Measurements from ENCODE around the gene EPHB1. TPM values are rescaled to one million over a fixed set of nuclear protein-coding genes. Genes with fewer than 3 reads are reported as not detected.
"Not testable (repeated sequence)": the region's sequence is repeated elsewhere in the genome, so short reads cannot be mapped to it uniquely, and the experiment has no call there.

Gene EPHB1
- total RNA-seq, 1 donor from 2014 or later, result 1.8 TPM

GRCh38 chr3:134970895-134971294, 175.8 kb downstream of the EPHB1 start:
- Mint-ChIP-seq H3K4me1 (ENCODE audit: low read depth) (peaks cover 10% of the 10 kb centered on the region), H3K36me3 (ENCODE audit: insufficient read depth) (no peaks in the 10 kb centered on the region), H3K27me3 (peaks cover 19% of the 10 kb centered on the region), H3K27ac (no peak overlapping the region), H3K9me3 (ENCODE audit: low read depth) (no peaks in the 10 kb centered on the region), H3K4me3 (ENCODE audit: low read depth) (no peak overlapping the region)
- DNase-seq (ENCODE audit: low spot score, unreplicated experiment), result no peak
- TF ChIP-seq, protein P1, sequence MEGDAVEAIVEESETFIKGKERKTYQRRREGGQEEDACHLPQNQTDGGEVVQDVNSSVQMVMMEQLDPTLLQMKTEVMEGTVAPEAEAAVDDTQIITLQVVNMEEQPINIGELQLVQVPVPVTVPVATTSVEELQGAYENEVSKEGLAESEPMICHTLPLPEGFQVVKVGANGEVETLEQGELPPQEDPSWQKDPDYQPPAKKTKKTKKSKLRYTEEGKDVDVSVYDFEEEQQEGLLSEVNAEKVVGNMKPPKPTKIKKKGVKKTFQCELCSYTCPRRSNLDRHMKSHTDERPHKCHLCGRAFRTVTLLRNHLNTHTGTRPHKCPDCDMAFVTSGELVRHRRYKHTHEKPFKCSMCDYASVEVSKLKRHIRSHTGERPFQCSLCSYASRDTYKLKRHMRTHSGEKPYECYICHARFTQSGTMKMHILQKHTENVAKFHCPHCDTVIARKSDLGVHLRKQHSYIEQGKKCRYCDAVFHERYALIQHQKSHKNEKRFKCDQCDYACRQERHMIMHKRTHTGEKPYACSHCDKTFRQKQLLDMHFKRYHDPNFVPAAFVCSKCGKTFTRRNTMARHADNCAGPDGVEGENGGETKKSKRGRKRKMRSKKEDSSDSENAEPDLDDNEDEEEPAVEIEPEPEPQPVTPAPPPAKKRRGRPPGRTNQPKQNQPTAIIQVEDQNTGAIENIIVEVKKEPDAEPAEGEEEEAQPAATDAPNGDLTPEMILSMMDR (IDR thresholded peaks at IDR 0.05; ENCODE audit: unreplicated experiment), result no peak

DNA sequence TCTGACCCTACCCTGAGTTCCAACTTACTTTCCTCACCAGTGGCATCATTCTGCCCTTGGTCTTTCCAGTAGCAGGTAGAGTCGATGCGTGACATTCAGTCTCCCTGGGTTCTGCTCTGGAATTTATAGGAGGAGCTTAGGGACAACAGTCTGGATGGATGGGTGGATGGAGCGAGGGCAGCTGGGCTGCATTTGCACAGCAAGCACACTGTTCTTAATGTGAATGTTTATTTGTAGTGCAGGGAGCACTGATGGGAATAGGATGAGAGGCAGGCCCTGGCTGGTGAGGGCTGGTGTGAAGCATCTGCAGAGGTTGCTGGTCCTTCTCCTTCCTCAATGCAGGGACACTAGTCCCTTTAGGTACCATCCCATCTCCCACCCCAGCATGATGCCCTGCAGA, 176.2 kb downstream of the EPHB1 start:
- Mint-ChIP-seq H3K9me3 (ENCODE audit: low read depth) (no peaks in the 10 kb centered on the region), H3K4me1 (ENCODE audit: low read depth) (peaks cover 7% of the 10 kb centered on the region), H3K36me3 (ENCODE audit: insufficient read depth) (no peaks in the 10 kb centered on the region), H3K27ac (no peak overlapping the region), H3K27me3 (peaks cover 19% of the 10 kb centered on the region), H3K4me3 (ENCODE audit: low read depth) (no peak overlapping the region)
- TF ChIP-seq, protein P1 (IDR thresholded peaks at IDR 0.05; ENCODE audit: unreplicated experiment), result no peak
- DNase-seq (ENCODE audit: low spot score, unreplicated experiment), result no peak

DNA sequence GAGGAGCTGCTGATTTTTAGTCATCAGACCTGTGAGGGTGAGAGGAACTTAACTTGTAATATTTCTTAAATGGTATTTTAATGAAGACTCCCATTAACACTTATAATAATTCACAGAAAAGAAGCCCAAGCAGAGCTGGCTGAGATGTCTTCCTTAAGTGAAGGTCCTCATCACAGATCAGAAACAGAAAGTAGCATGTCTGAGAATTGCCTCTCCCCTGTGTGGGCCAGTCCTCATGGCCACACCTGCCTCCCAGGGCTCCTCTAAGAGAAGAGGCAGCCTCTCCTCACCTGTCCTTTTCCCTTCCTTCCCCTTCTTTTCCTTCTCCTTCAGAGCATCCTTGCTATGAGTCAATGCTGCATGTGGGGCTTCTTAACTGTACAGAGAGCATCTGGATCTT, 176.8 kb downstream of the EPHB1 start:
- peaks cover 19% of the 10 kb centered on the region for H3K27me3 Mint-ChIP-seq
- H3K36me3 Mint-ChIP-seq (ENCODE audit: insufficient read depth); DNase-seq (ENCODE audit: low spot score, unreplicated experiment); H3K27ac Mint-ChIP-seq; H3K4me1 Mint-ChIP-seq (ENCODE audit: low read depth); H3K9me3 Mint-ChIP-seq (ENCODE audit: low read depth); H3K4me3 Mint-ChIP-seq (ENCODE audit: low read depth): not testable (repeated sequence)

GRCh38 chr3:134972836-134973455, 177.9 kb downstream of the EPHB1 start:
- Mint-ChIP-seq H3K9me3 (ENCODE audit: low read depth) (no peaks in the 10 kb centered on the region), H3K4me3 (ENCODE audit: low read depth) (no peak overlapping the region), H3K27ac (no peak overlapping the region), H3K27me3 (peaks cover 19% of the 10 kb centered on the region), H3K36me3 (ENCODE audit: insufficient read depth) (no peaks in the 10 kb centered on the region), H3K4me1 (ENCODE audit: low read depth) (peaks cover 7% of the 10 kb centered on the region)
- DNase-seq (ENCODE audit: low spot score, unreplicated experiment), result no peak
- TF ChIP-seq, protein P1 (IDR thresholded peaks at IDR 0.05; ENCODE audit: unreplicated experiment), result no peak

GRCh38 chr3:134974624-134975023, 179.6 kb downstream of the EPHB1 start:
- Mint-ChIP-seq H3K27ac (no peak overlapping the region), H3K27me3 (peaks cover 19% of the 10 kb centered on the region), H3K4me1 (ENCODE audit: low read depth) (peaks cover 7% of the 10 kb centered on the region), H3K4me3 (ENCODE audit: low read depth) (no peak overlapping the region), H3K9me3 (ENCODE audit: low read depth) (peaks cover under 1% of the 10 kb centered on the region), H3K36me3 (ENCODE audit: insufficient read depth) (no peaks in the 10 kb centered on the region)
- no peak for DNase-seq (ENCODE audit: low spot score, unreplicated experiment)
- TF ChIP-seq, protein P1 (IDR thresholded peaks at IDR 0.05; ENCODE audit: unreplicated experiment), result no peak

- DNase-seq (ENCODE audit: low spot score, unreplicated experiment), result no peak
- H3K27me3 Mint-ChIP-seq, result peaks cover 11% of the 10 kb centered on the region
- H3K4me3 Mint-ChIP-seq (ENCODE audit: low read depth), result no peak overlapping the region
- TF ChIP-seq, protein P1 (IDR thresholded peaks at IDR 0.05; ENCODE audit: unreplicated experiment), result no peak
- H3K27ac Mint-ChIP-seq, result no peak overlapping the region
- peaks cover 3% of the 10 kb centered on the region for H3K9me3 Mint-ChIP-seq (ENCODE audit: low read depth)
- peaks cover 6% of the 10 kb centered on the region for H3K4me1 Mint-ChIP-seq (ENCODE audit: low read depth)
- no peaks in the 10 kb centered on the region for H3K36me3 Mint-ChIP-seq (ENCODE audit: insufficient read depth)
Observed at GRCh38 chr3:134976948-134977347, 181.9 kb downstream of the EPHB1 start.
